Small intestine (tissue), 7 donors: ENCODE data around the gene KCNJ8. TPM values are rescaled to one million over a fixed set of nuclear protein-coding genes. Genes with fewer than 3 reads are reported as not detected.
A peak's percentile ranks its signal among the peaks of the same experiment; 100 is the strongest.
"Not testable (repeated sequence)": the region's sequence is repeated elsewhere in the genome, so short reads cannot be mapped to it uniquely, and the experiment has no call there.

Experiments used
- DNase-seq, 2 donors: peaks; one replicate each; pipeline versions ENCODE4 v3.0.0 to v3.0.0-alpha.2; 2013
- FAIRE-seq: peaks from 2 replicates; lab custom pipeline; 2012; peaks lifted over from hg19 to GRCh38; lab: Jason Lieb, UNC
- H3K27ac ChIP-seq, 3 donors: one replicate each; pipeline ENCODE4 v1.5.1; 2013; ENCODE audit warnings: low read length in 2 of 3, mild to moderate bottlenecking in 2 of 3, control low read depth in 1 of 3, inconsistent platforms in 1 of 3, low read depth in 1 of 3, moderate library complexity in 1 of 3
- H3K27me3 ChIP-seq, 3 donors: one replicate each; pipeline ENCODE4 v1.6.1; 2013; ENCODE audit warnings: low read length in 3 of 3, inconsistent platforms in 1 of 3; ENCODE audit not compliant: control insufficient read depth in 3 of 3, insufficient read depth in 3 of 3
- H3K36me3 ChIP-seq, 3 donors: one replicate each; pipeline ENCODE4 v1.6.1; 2013; ENCODE audit warnings: low read length in 3 of 3, inconsistent platforms in 1 of 3, low read depth in 1 of 3, mild to moderate bottlenecking in 1 of 3, moderate library complexity in 1 of 3; ENCODE audit not compliant: control insufficient read depth in 3 of 3, insufficient read depth in 2 of 3
- H3K4me1 ChIP-seq, 3 donors: one replicate each; pipeline ENCODE4 v1.6.1; 2013; ENCODE audit warnings: low read length in 2 of 3, inconsistent platforms in 1 of 3, low read depth in 1 of 3, mild to moderate bottlenecking in 1 of 3, moderate library complexity in 1 of 3; ENCODE audit not compliant: control insufficient read depth in 3 of 3, insufficient read depth in 2 of 3
- H3K4me3 ChIP-seq, 3 donors: one replicate each; pipeline ENCODE4 v1.5.1; 2013; ENCODE audit warnings: low read length in 3 of 3, control low read depth in 1 of 3, inconsistent platforms in 1 of 3, low read depth in 1 of 3, mild to moderate bottlenecking in 1 of 3, moderate library complexity in 1 of 3
- H3K9me3 ChIP-seq, 2 donors: one replicate each; pipeline ENCODE4 v1.6.1; 2013; ENCODE audit warnings: low read depth in 1 of 2, low read length in 1 of 2; ENCODE audit not compliant: control insufficient read depth in 2 of 2, insufficient read depth in 1 of 2
- WGBS, 3 donors: extraction: QIAGEN DNeasy Blood & Tissue Kit; methylation state at CpG; one replicate each; pipeline ENCODE4 v1.1.7; 2013; 5-methylcytosine and 5-hydroxymethylcytosine counted together
- polyA plus RNA-seq, 4 donors: library from polyadenylated mRNA; stranded (reverse) in 3 of 4; unstranded in 1 of 4; fragments of 200-250 nt in 3 of 4; fragments of 120-200 nt in 1 of 4; gene quantifications; one replicate each; pipeline versions ENCODE4 v1.2.1 to v1.2.3, GENCODE V29; 2013
- donor health status: healthy with polysubstance abuse.
- donor health status: control.
- donor health status: control.
- donor health status: Bipolar disorder and iron deficiency.
- donor health status: healthy.

The KCNJ8 gene
- polyA plus RNA-seq, 4 donors = 0.22 to 5.6 (median 1.7) TPM

GRCh38 chr12:21814327-21814726, 39.8 kb upstream of the KCNJ8 start:
- no peak for FAIRE-seq
- Histone ChIP-seq H3K4me3 (no peak overlapping the region), H3K36me3 (no peaks in the 10 kb centered on the region), H3K4me1 (peaks cover 0 to 3% (median 0%) of the 10 kb centered on the region in 3 donors), H3K27ac (no peak overlapping the region), H3K9me3 (peaks cover 0 to 7% of the 10 kb centered on the region in 2 donors), H3K27me3 (no peaks in the 10 kb centered on the region)
- no peak for DNase-seq
- WGBS, 3 donors = 78 to 91% (median 82%) methylated on average over 2 of the region's 2 CpGs

DNA sequence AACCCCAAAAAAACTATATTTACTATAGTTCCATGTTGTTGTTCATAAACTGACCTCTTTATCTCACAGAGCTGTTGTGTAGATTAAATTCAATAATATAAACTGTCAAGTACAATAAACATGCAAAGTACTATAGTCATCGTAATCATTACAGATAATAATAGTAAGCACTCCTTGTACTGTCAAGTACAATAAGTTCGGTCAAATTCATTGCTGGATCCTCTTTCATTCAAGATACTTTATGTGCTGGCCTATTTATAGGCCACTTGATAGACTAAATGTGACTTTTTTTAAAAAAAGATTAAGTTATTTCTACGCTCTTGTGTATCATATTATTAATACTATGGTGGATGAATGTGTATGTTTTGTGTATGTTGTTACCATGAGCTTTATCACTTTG, 39.2 kb upstream of the KCNJ8 start:
- no peaks in the 10 kb centered on the region for H3K36me3 ChIP-seq
- H3K27me3 ChIP-seq = no peaks in the 10 kb centered on the region
- no peaks in the 10 kb centered on the region for H3K4me1 ChIP-seq
- WGBS, 3 donors = 72 to 74% (median 73%) methylated on average over 3 of the region's 3 CpGs
- FAIRE-seq = no peak
- no peak overlapping the region for H3K4me3 ChIP-seq
- no peak for DNase-seq
- no peak overlapping the region for H3K27ac ChIP-seq
- peaks cover 0 to 7% of the 10 kb centered on the region in 2 donors for H3K9me3 ChIP-seq

DNA sequence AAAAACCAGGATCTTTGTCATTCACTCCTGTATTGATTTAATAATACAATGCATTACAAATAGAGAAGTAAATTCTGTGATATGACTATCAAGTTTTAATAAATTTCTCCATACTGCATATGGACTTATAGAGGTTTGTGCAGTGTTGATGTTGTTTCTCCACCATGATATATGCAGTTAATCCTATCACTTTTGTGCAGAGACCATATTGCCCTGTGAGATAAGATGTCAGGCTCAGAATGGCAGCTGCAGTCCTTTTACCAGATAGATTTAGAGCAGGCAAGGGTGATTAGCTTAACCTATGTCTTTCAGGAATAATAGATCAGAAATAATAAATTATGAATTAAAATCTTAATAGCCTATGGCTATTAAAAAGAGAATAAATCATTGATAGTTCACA, 38.6 kb upstream of the KCNJ8 start:
- FAIRE-seq (no peak), DNase-seq (no peak)
- Histone ChIP-seq H3K4me3 (no peak overlapping the region), H3K4me1 (no peaks in the 10 kb centered on the region), H3K27me3 (no peaks in the 10 kb centered on the region), H3K36me3 (no peaks in the 10 kb centered on the region), H3K9me3 (peaks cover 0 to 7% of the 10 kb centered on the region in 2 donors), H3K27ac (no peak overlapping the region)

GRCh38 chr12:21812340-21812739, 37.8 kb upstream of the KCNJ8 start:
- H3K9me3 ChIP-seq, H3K27ac ChIP-seq, FAIRE-seq, DNase-seq, H3K36me3 ChIP-seq, H3K4me1 ChIP-seq, H3K4me3 ChIP-seq, H3K27me3 ChIP-seq: not testable (repeated sequence)
- WGBS, 3 donors = 76 to 89% (median 81%) methylated on average over 2 of the region's 2 CpGs

DNA sequence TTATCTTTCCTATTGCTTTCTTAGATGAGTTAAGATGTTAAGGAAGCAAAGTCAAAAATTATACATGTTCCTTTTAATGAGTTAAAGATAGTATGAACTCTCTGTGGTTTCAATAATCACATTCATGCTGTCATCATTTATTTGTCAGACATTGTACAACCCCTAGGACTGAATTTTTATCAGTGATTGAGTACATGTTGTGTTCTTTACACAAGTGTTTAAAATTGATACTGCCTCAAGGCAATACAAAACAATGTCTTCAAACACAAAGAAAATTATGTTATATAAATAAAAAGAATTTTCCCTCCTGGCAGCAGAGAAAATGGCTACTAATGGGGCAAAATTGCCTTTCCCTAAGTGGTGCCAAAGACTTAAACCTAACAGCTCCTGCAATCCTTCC, 34.6 kb upstream of the KCNJ8 start:
- DNase-seq (no peak), FAIRE-seq (no peak)
- H3K9me3 ChIP-seq = peaks cover 0 to 7% of the 10 kb centered on the region in 2 donors

GRCh38 chr12:21806255-21806654, 31.7 kb upstream of the KCNJ8 start:
- Histone ChIP-seq H3K4me1 (peaks cover 0 to 4% (median 0%) of the 10 kb centered on the region in 3 donors), H3K27ac (no peak overlapping the region), H3K4me3 (no peak overlapping the region), H3K36me3 (no peaks in the 10 kb centered on the region), H3K27me3 (no peaks in the 10 kb centered on the region), H3K9me3 (peaks cover 0 to 7% of the 10 kb centered on the region in 2 donors)
- DNase-seq = no peak
- FAIRE-seq = no peak

More for the DNA sequence above, 34.6 kb upstream of the KCNJ8 start:
- H3K27me3 ChIP-seq = no peaks in the 10 kb centered on the region
- no peaks in the 10 kb centered on the region for H3K4me1 ChIP-seq
- no peak overlapping the region for H3K4me3 ChIP-seq
- H3K27ac ChIP-seq = no peak overlapping the region
- no peaks in the 10 kb centered on the region for H3K36me3 ChIP-seq

- no peak overlapping the region for H3K4me3 ChIP-seq
- H3K27me3 ChIP-seq = no peaks in the 10 kb centered on the region
- DNase-seq = peak; percentile 53 to 56
- peak overlapping the region in 1 of 3 donors; percentile 26 for H3K27ac ChIP-seq
- FAIRE-seq = no peak
- no peaks in the 10 kb centered on the region for H3K36me3 ChIP-seq
- WGBS, 3 donors = 31 to 64% (median 32%) methylated on average over 4 of the region's 4 CpGs
- H3K9me3 ChIP-seq = no peaks in the 10 kb centered on the region
- peaks cover 0 to 14% (median 0%) of the 10 kb centered on the region in 3 donors for H3K4me1 ChIP-seq
These were observed 27.2 kb upstream of the KCNJ8 start for GRCh38 chr12:21801522-21802288.

DNA sequence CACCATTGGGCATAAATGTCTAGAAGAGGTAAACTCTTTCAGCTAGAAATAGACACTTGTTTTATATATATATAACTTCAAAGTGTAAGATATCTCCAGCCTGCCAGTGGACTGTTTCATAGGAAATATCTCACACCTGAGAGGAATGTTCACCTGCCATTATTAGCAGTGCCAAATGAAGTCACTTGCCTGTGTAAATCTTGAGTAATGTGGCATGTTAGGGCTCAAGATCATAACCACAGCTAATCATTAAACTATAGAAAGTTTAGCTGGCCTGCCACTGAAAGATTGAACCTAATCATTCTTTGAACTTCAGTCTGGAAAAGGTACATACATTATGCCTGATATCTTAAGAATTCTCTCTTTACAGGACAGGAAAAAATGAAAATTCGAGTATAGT, 25.5 kb upstream of the KCNJ8 start:
- no peaks in the 10 kb centered on the region for H3K9me3 ChIP-seq
- H3K27ac ChIP-seq = peak overlapping the region in 1 of 3 donors; percentile 68
- H3K4me1 ChIP-seq = peaks cover 0 to 14% (median 0%) of the 10 kb centered on the region in 3 donors
- no peaks in the 10 kb centered on the region for H3K36me3 ChIP-seq
- no peak overlapping the region for H3K4me3 ChIP-seq
- FAIRE-seq (no peak), DNase-seq (peak; percentile 77 to 83)
- no peaks in the 10 kb centered on the region for H3K27me3 ChIP-seq
- 2 to 55% (median 17%) methylated on average over 1 of the region's 1 CpG for WGBS, 3 donors

- Histone ChIP-seq H3K27ac (no peak overlapping the region), H3K27me3 (no peaks in the 10 kb centered on the region), H3K4me3 (no peak overlapping the region), H3K4me1 (peaks cover 0 to 14% (median 0%) of the 10 kb centered on the region in 3 donors), H3K9me3 (no peaks in the 10 kb centered on the region), H3K36me3 (no peaks in the 10 kb centered on the region)
- FAIRE-seq = no peak
- 90 to 97% (median 94%) methylated on average over 1 of the region's 1 CpG for WGBS, 3 donors
- DNase-seq = no peak
These were observed 23.0 kb upstream of the KCNJ8 start for GRCh38 chr12:21797539-21797938.
